ENCODE data around the gene PARVA.

The PARVA gene

DNA sequence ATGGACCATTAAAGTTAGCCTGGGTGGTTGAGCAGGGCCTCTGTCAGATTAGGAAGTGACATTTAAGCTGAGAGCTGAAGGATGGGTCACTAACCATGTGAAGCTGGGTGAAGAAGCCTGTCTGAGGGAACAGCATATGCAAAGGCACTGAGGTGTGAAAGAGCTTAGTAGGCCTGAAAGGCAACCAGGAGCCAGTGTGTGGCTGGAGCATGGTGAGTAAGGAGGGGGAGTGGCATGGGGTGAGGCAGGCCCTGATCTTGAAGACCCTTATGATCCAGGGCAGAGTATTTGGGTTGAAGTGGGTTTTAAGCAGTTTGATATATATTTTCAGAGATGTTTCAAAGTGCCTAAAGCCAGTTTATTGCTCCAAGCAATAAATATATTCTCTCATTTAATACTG lies 48.8 kb downstream of the PARVA start:
- H3K4ac ChIP-seq (ENCODE audit: low read depth in 1 of 2, low read length in 2 of 2) = no peak overlapping the region
- H2BK120ac ChIP-seq (ENCODE audit: low read depth, low read length) = no peak overlapping the region
- no peak overlapping the region for H2BK5ac ChIP-seq (ENCODE audit: low read depth, low read length, poor library complexity, severe bottlenecking)
- no peak overlapping the region for H3K4me3 ChIP-seq (ENCODE audit: insufficient read depth in 1 of 2, low read depth in 1 of 2, low read length in 2 of 2)
- no peak overlapping the region for H3K4me2 ChIP-seq (ENCODE audit: low read length, poor library complexity, severe bottlenecking)
- no peak overlapping the region for H3K14ac ChIP-seq (ENCODE audit: low read length in 2 of 2)
- H3K36me3 ChIP-seq (ENCODE audit: control insufficient read depth in 1 of 2, insufficient read depth in 2 of 2, low read depth in 1 of 2, low read length in 2 of 2) = no peaks in the 10 kb centered on the region
- no peak overlapping the region for H3K9ac ChIP-seq (ENCODE audit: low read length)
- H4K91ac ChIP-seq (ENCODE audit: low read length) = no peak overlapping the region
- no peak overlapping the region for H3K18ac ChIP-seq (ENCODE audit: low read depth in 1 of 2, low read length in 2 of 2)
- no peak overlapping the region for H2BK12ac ChIP-seq (ENCODE audit: low read length in 2 of 2)
- no peaks in the 10 kb centered on the region for H3K9me3 ChIP-seq (ENCODE audit: control insufficient read depth, low read length)
- H3K4me1 ChIP-seq (ENCODE audit: control insufficient read depth, insufficient read depth, low read depth, low read length) = peaks cover 6% of the 10 kb centered on the region
- H2AK5ac ChIP-seq (ENCODE audit: low read length, severe bottlenecking) = no peak overlapping the region
- DNase-seq = no peak
- H2AFZ ChIP-seq (ENCODE audit: low read depth, low read length) = no peak overlapping the region
- H4K8ac ChIP-seq (ENCODE audit: low read length) = no peak overlapping the region
- no peak overlapping the region for H2BK15ac ChIP-seq (ENCODE audit: low read depth, poor library complexity, severe bottlenecking)
- peaks cover 21% of the 10 kb centered on the region for H3K79me1 ChIP-seq (replicated peaks; ENCODE audit: low read length, poor library complexity, severe bottlenecking)
- no peaks in the 10 kb centered on the region for H3K27me3 ChIP-seq (ENCODE audit: control insufficient read depth in 1 of 2, insufficient read depth in 1 of 2, low read length in 2 of 2)
- H3K23ac ChIP-seq (ENCODE audit: low read length in 2 of 2) = peak overlapping the region in 1 of 2 experiments; percentile 14
- no peak overlapping the region for H3K27ac ChIP-seq (ENCODE audit: low read length, poor library complexity, severe bottlenecking)

DNA sequence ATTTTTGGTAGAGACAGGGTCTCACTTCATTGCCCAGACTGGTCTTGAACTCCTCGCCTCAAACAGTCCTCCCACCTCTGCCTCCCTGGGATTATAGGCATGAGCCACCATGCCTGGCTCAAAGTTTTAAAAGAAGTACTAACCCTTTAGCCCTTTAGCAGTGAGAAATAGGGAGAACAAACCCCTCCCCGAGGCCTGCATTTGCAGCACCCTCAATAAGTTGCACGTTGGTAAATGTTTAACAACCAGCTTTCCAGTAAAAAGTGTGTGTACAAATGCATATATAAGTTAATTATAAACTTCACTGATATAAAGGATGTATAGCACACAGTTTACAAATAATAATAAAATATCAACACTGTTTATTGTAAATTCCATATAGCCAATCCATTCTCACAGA lies 51.8 kb downstream of the PARVA start:
- H3K9ac ChIP-seq (ENCODE audit: low read length) = no peak overlapping the region
- H4K8ac ChIP-seq (ENCODE audit: low read length) = no peak overlapping the region
- 89% methylated on average over 1 of the region's 3 CpGs for WGBS
- H3K4me2 ChIP-seq (ENCODE audit: low read length, poor library complexity, severe bottlenecking) = no peak overlapping the region
- H2BK15ac ChIP-seq (ENCODE audit: low read depth, poor library complexity, severe bottlenecking) = no peak overlapping the region
- no peaks in the 10 kb centered on the region for H3K9me3 ChIP-seq (ENCODE audit: control insufficient read depth, low read length)
- no peak overlapping the region for H3K18ac ChIP-seq (ENCODE audit: low read depth in 1 of 2, low read length in 2 of 2)
- H3K23ac ChIP-seq (ENCODE audit: low read length in 2 of 2) = no peak overlapping the region
- H3K14ac ChIP-seq (ENCODE audit: low read length in 2 of 2) = no peak overlapping the region
- no peak overlapping the region for H2AFZ ChIP-seq (ENCODE audit: low read depth, low read length)
- no peak for DNase-seq
- no peak overlapping the region for H2AK5ac ChIP-seq (ENCODE audit: low read length, severe bottlenecking)
- no peak overlapping the region for H2BK12ac ChIP-seq (ENCODE audit: low read length in 2 of 2)
- no peak overlapping the region for H3K4me3 ChIP-seq (ENCODE audit: insufficient read depth in 1 of 2, low read depth in 1 of 2, low read length in 2 of 2)
- no peak overlapping the region for H4K91ac ChIP-seq (ENCODE audit: low read length)
- peaks cover 13% of the 10 kb centered on the region for H3K4me1 ChIP-seq (ENCODE audit: control insufficient read depth, insufficient read depth, low read depth, low read length)
- H3K79me1 ChIP-seq (replicated peaks; ENCODE audit: low read length, poor library complexity, severe bottlenecking) = peaks cover 22% of the 10 kb centered on the region
- H2BK5ac ChIP-seq (ENCODE audit: low read depth, low read length, poor library complexity, severe bottlenecking) = no peak overlapping the region
- H3K36me3 ChIP-seq (ENCODE audit: control insufficient read depth in 1 of 2, insufficient read depth in 2 of 2, low read depth in 1 of 2, low read length in 2 of 2) = no peaks in the 10 kb centered on the region
- H3K27me3 ChIP-seq (ENCODE audit: control insufficient read depth in 1 of 2, insufficient read depth in 1 of 2, low read length in 2 of 2) = no peaks in the 10 kb centered on the region
- H3K4ac ChIP-seq (ENCODE audit: low read depth in 1 of 2, low read length in 2 of 2) = no peak overlapping the region
- H3K27ac ChIP-seq (ENCODE audit: low read length, poor library complexity, severe bottlenecking) = no peak overlapping the region
- H2BK120ac ChIP-seq (ENCODE audit: low read depth, low read length) = no peak overlapping the region

DNA sequence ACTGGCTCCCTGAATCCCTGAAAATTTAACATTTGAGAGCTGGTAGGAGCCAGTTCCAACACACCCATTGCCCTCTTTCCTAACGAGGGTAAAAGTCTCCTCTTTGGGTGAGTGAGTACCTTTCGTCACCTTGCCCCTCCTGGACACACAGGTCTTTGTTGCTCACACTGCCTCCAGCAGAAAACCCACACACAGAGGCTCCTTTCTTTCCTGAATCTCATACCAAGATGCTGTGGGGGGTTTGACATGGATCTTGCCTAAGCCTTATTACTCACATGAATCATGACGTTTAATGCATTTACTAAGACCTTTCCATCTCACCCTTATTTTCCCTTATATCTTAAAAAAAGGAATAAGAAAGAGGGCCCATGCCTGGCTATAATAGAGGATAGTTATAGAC lies 53.0 kb downstream of the PARVA start:
- Histone ChIP-seq H3K4me2 (ENCODE audit: low read length, poor library complexity, severe bottlenecking) (no peak overlapping the region), H3K9ac (ENCODE audit: low read length) (peak overlapping the region; percentile 83), H3K27me3 (ENCODE audit: control insufficient read depth in 1 of 2, insufficient read depth in 1 of 2, low read length in 2 of 2) (no peaks in the 10 kb centered on the region), H3K79me1 (replicated peaks; ENCODE audit: low read length, poor library complexity, severe bottlenecking) (peaks cover 25% of the 10 kb centered on the region), H3K36me3 (ENCODE audit: control insufficient read depth in 1 of 2, insufficient read depth in 2 of 2, low read depth in 1 of 2, low read length in 2 of 2) (no peaks in the 10 kb centered on the region), H4K8ac (ENCODE audit: low read length) (no peak overlapping the region), H4K91ac (ENCODE audit: low read length) (no peak overlapping the region), H2AK5ac (ENCODE audit: low read length, severe bottlenecking) (no peak overlapping the region), H3K18ac (ENCODE audit: low read depth in 1 of 2, low read length in 2 of 2) (no peak overlapping the region), H2BK12ac (ENCODE audit: low read length in 2 of 2) (no peak overlapping the region), H3K9me3 (ENCODE audit: control insufficient read depth, low read length) (no peaks in the 10 kb centered on the region), H3K4me1 (ENCODE audit: control insufficient read depth, insufficient read depth, low read depth, low read length) (peaks cover 20% of the 10 kb centered on the region), H3K14ac (ENCODE audit: low read length in 2 of 2) (no peak overlapping the region), H3K4ac (ENCODE audit: low read depth in 1 of 2, low read length in 2 of 2) (no peak overlapping the region), H2BK120ac (ENCODE audit: low read depth, low read length) (no peak overlapping the region), H3K4me3 (ENCODE audit: insufficient read depth in 1 of 2, low read depth in 1 of 2, low read length in 2 of 2) (peak overlapping the region in 1 of 2 experiments; percentile 36), H2BK5ac (ENCODE audit: low read depth, low read length, poor library complexity, severe bottlenecking) (no peak overlapping the region), H2AFZ (ENCODE audit: low read depth, low read length) (no peak overlapping the region), H2BK15ac (ENCODE audit: low read depth, poor library complexity, severe bottlenecking) (no peak overlapping the region), H3K27ac (ENCODE audit: low read length, poor library complexity, severe bottlenecking) (no peak overlapping the region), H3K23ac (ENCODE audit: low read length in 2 of 2) (no peak overlapping the region)
- DNase-seq = peak; percentile 58
- WGBS = 100% methylated on average over 2 of the region's 3 CpGs

DNA sequence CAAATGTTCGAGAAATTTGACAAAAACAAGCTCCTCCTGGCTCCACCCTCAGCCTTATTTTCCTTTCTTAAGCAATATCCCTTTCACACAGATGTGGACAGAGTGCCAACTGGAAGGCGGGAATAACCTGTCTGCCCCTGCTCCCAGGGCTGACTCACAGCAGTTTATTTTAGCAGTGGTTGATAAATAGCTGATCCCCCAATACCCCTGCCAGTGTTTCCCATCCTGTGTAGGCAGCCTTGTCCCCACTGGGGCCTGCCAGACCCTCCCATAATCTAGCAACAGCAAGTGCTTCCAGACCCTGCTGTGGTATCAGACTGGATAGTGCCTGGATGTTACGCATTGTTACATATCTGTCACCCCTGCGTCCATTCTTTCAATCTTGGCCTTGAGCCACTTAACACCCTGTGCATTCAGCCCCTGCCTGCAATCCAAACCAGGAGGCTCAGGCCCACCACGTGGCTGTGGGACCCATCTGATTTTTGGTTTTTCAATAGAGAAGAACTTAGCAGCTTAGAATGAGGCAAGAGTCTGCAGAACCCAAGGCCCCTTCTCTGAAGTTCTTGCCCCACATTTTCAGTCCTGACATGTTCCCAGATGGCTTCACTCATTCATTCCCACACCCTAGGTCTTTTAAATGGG lies 53.7 kb downstream of the PARVA start:
- peak overlapping the region in 1 of 2 experiments; percentile 36 for H3K4me3 ChIP-seq (ENCODE audit: insufficient read depth in 1 of 2, low read depth in 1 of 2, low read length in 2 of 2)
- H3K9me3 ChIP-seq (ENCODE audit: control insufficient read depth, low read length) = no peaks in the 10 kb centered on the region
- H4K8ac ChIP-seq (ENCODE audit: low read length) = peak overlapping the region; percentile 66
- H3K18ac ChIP-seq (ENCODE audit: low read depth in 1 of 2, low read length in 2 of 2) = peak overlapping the region; percentile 40 to 77
- H3K4me2 ChIP-seq (ENCODE audit: low read length, poor library complexity, severe bottlenecking) = no peak overlapping the region
- 46% methylated on average over 5 of the region's 5 CpGs for WGBS
- peaks cover 23% of the 10 kb centered on the region for H3K79me1 ChIP-seq (replicated peaks; ENCODE audit: low read length, poor library complexity, severe bottlenecking)
- H3K23ac ChIP-seq (ENCODE audit: low read length in 2 of 2) = peak overlapping the region in 1 of 2 experiments; percentile 85
- H2BK12ac ChIP-seq (ENCODE audit: low read length in 2 of 2) = peak overlapping the region in 1 of 2 experiments; percentile 57
- H2BK15ac ChIP-seq (ENCODE audit: low read depth, poor library complexity, severe bottlenecking) = no peak overlapping the region
- H3K27me3 ChIP-seq (ENCODE audit: control insufficient read depth in 1 of 2, insufficient read depth in 1 of 2, low read length in 2 of 2) = no peaks in the 10 kb centered on the region
- peak overlapping the region; percentile 9 to 13 for H3K4ac ChIP-seq (ENCODE audit: low read depth in 1 of 2, low read length in 2 of 2)
- peak overlapping the region; percentile 42 for H2BK120ac ChIP-seq (ENCODE audit: low read depth, low read length)
- H3K27ac ChIP-seq (ENCODE audit: low read length, poor library complexity, severe bottlenecking) = peak overlapping the region; percentile 38
- H2AK5ac ChIP-seq (ENCODE audit: low read length, severe bottlenecking) = peak overlapping the region; percentile 33
- H2AFZ ChIP-seq (ENCODE audit: low read depth, low read length) = no peak overlapping the region
- peaks cover 20% of the 10 kb centered on the region for H3K4me1 ChIP-seq (ENCODE audit: control insufficient read depth, insufficient read depth, low read depth, low read length)
- peak overlapping the region; percentile 14 for H4K91ac ChIP-seq (ENCODE audit: low read length)
- H3K9ac ChIP-seq (ENCODE audit: low read length) = peak overlapping the region; percentile 83
- no peak overlapping the region for H2BK5ac ChIP-seq (ENCODE audit: low read depth, low read length, poor library complexity, severe bottlenecking)
- peaks cover 0 to under 1% of the 10 kb centered on the region in 2 experiments for H3K36me3 ChIP-seq (ENCODE audit: control insufficient read depth in 1 of 2, insufficient read depth in 2 of 2, low read depth in 1 of 2, low read length in 2 of 2)
- no peak overlapping the region for H3K14ac ChIP-seq (ENCODE audit: low read length in 2 of 2)
- DNase-seq = peak; percentile 87
